NCI-H524 treated with DMSO at 0.1 percent for 48 hours (cell line): ENCODE measurements around the gene PARK7.

ENCODE experiments used
- DNase-seq: peaks from one replicate; lab custom pipeline; 2025; lab: John Stamatoyannopoulos, UW

Gene PARK7

GRCh38 chr1:8010080-8010664, 48.7 kb downstream of the PARK7 start:
- no peak for DNase-seq

GRCh38 chr1:8011016-8011415, 49.5 kb downstream of the PARK7 start:
- no peak for DNase-seq

GRCh38 chr1:8011923-8012858, 50.7 kb downstream of the PARK7 start:
- DNase-seq, result no peak

- no peak for DNase-seq
These were observed 51.4 kb downstream of the PARK7 start for GRCh38 chr1:8012955-8013354.

GRCh38 chr1:8013399-8013798, 51.9 kb downstream of the PARK7 start:
- no peak for DNase-seq

- DNase-seq, result no peak
These were observed 52.3 kb downstream of the PARK7 start for GRCh38 chr1:8013800-8014199.

GRCh38 chr1:8014381-8014988, 53.0 kb downstream of the PARK7 start:
- DNase-seq, result no peak

GRCh38 chr1:8015036-8015808, 53.7 kb downstream of the PARK7 start:
- no peak for DNase-seq

GRCh38 chr1:8015809-8016165, 54.3 kb downstream of the PARK7 start:
- DNase-seq, result no peak

GRCh38 chr1:8016210-8016894, 54.8 kb downstream of the PARK7 start:
- no peak for DNase-seq

GRCh38 chr1:8016895-8017241, 55.4 kb downstream of the PARK7 start:
- no peak for DNase-seq

GRCh38 chr1:8017495-8018197, 56.1 kb downstream of the PARK7 start:
- DNase-seq, result no peak

- no peak for DNase-seq
These were observed 57.1 kb downstream of the PARK7 start for GRCh38 chr1:8018492-8019228.

- DNase-seq, result no peak
These were observed 57.7 kb downstream of the PARK7 start for GRCh38 chr1:8019229-8019620.

- DNase-seq, result no peak
These were observed 58.5 kb downstream of the PARK7 start for GRCh38 chr1:8020032-8020431.

- no peak for DNase-seq
These were observed 60.3 kb downstream of the PARK7 start for GRCh38 chr1:8021676-8022266.

- no peak for DNase-seq
These were observed 61.1 kb downstream of the PARK7 start for GRCh38 chr1:8022395-8023286.

- DNase-seq, result no peak
These were observed 61.9 kb downstream of the PARK7 start for GRCh38 chr1:8023287-8023994.

- DNase-seq, result no peak
These were observed 62.4 kb downstream of the PARK7 start for GRCh38 chr1:8023995-8024313.
